Muscle layer of colon (tissue), 2 donors: ENCODE measurements around the gene AFAP1L1.

Experiments used
- H3K27ac ChIP-seq: one replicate; pipeline ENCODE4 v1.7.0; 2013; ENCODE audit warnings: low read depth, mild to moderate bottlenecking, low read length, moderate library complexity
- H3K27me3 ChIP-seq, 2 donors: one replicate each; pipeline ENCODE4 v1.7.0; 2013; ENCODE audit warnings: low read length in 2 of 2, mild to moderate bottlenecking in 2 of 2; ENCODE audit not compliant: insufficient read depth in 2 of 2, control insufficient read depth in 1 of 2
- H3K36me3 ChIP-seq: one replicate; pipeline ENCODE4 v1.7.0; 2013; ENCODE audit warnings: mild to moderate bottlenecking, low read length; ENCODE audit not compliant: insufficient read depth
- H3K4me1 ChIP-seq: one replicate; pipeline ENCODE4 v1.7.0; 2013; ENCODE audit warnings: mild to moderate bottlenecking, low read length; ENCODE audit not compliant: insufficient read depth
- H3K4me3 ChIP-seq, 2 donors: one replicate each; pipeline ENCODE4 v1.7.0; 2013; ENCODE audit warnings: low read length in 2 of 2, low read depth in 1 of 2, mild to moderate bottlenecking in 1 of 2, moderate library complexity in 1 of 2
- H3K9ac ChIP-seq: one replicate; pipeline ENCODE4 v1.7.0; 2013; ENCODE audit warnings: low read length
- H3K9me3 ChIP-seq: one replicate; pipeline ENCODE4 v1.7.0; 2013; ENCODE audit warnings: mild to moderate bottlenecking, low read length
- donor health status: abdominal sarcoma.
- donor health status: Adenocarcinoma of cecum.

Gene AFAP1L1

GRCh38 chr5:149370878-149371277 lies 99.2 kb downstream of the AFAP1L1 start:
- no peaks in the 10 kb centered on the region for H3K9me3 ChIP-seq
- H3K4me3 ChIP-seq = no peak overlapping the region
- H3K9ac ChIP-seq = no peak overlapping the region
- peaks cover 35% of the 10 kb centered on the region for H3K4me1 ChIP-seq
- no peaks in the 10 kb centered on the region for H3K36me3 ChIP-seq
- H3K27ac ChIP-seq = no peak overlapping the region
- no peaks in the 10 kb centered on the region for H3K27me3 ChIP-seq

- peaks cover 35% of the 10 kb centered on the region for H3K4me1 ChIP-seq
- H3K27ac ChIP-seq = peak overlapping the region; percentile 50
Observed at GRCh38 chr5:149371296-149371962, 99.8 kb downstream of the AFAP1L1 start.

GRCh38 chr5:149372076-149372795 lies 100.6 kb downstream of the AFAP1L1 start:
- H3K27ac ChIP-seq = peak overlapping the region; percentile 50
- H3K36me3 ChIP-seq = no peaks in the 10 kb centered on the region
- H3K27me3 ChIP-seq = no peaks in the 10 kb centered on the region
- no peaks in the 10 kb centered on the region for H3K9me3 ChIP-seq
- peaks cover 30% of the 10 kb centered on the region for H3K4me1 ChIP-seq
- no peak overlapping the region for H3K9ac ChIP-seq
- H3K4me3 ChIP-seq = no peak overlapping the region

More at GRCh38 chr5:149371296-149371962, 99.8 kb downstream of the AFAP1L1 start:
- H3K9me3 ChIP-seq = no peaks in the 10 kb centered on the region
- H3K36me3 ChIP-seq = no peaks in the 10 kb centered on the region
- H3K4me3 ChIP-seq = no peak overlapping the region
- no peaks in the 10 kb centered on the region for H3K27me3 ChIP-seq
- no peak overlapping the region for H3K9ac ChIP-seq

GRCh38 chr5:149372932-149373331 lies 101.3 kb downstream of the AFAP1L1 start:
- no peak overlapping the region for H3K27ac ChIP-seq
- H3K9me3 ChIP-seq = no peaks in the 10 kb centered on the region
- H3K4me1 ChIP-seq = peaks cover 23% of the 10 kb centered on the region
- no peaks in the 10 kb centered on the region for H3K27me3 ChIP-seq
- no peak overlapping the region for H3K9ac ChIP-seq
- H3K4me3 ChIP-seq = no peak overlapping the region
- no peaks in the 10 kb centered on the region for H3K36me3 ChIP-seq

- Histone ChIP-seq H3K4me1 (peaks cover 29% of the 10 kb centered on the region), H3K27ac (no peak overlapping the region), H3K9ac (no peak overlapping the region), H3K36me3 (no peaks in the 10 kb centered on the region), H3K27me3 (no peaks in the 10 kb centered on the region), H3K4me3 (no peak overlapping the region), H3K9me3 (no peaks in the 10 kb centered on the region)
Observed at GRCh38 chr5:149374303-149374702, 102.6 kb downstream of the AFAP1L1 start.

GRCh38 chr5:149374801-149375200 lies 103.1 kb downstream of the AFAP1L1 start:
- Histone ChIP-seq H3K27ac (no peak overlapping the region), H3K9me3 (no peaks in the 10 kb centered on the region), H3K4me3 (no peak overlapping the region), H3K36me3 (no peaks in the 10 kb centered on the region), H3K9ac (no peak overlapping the region), H3K27me3 (no peaks in the 10 kb centered on the region), H3K4me1 (peaks cover 34% of the 10 kb centered on the region)

GRCh38 chr5:149375434-149375833 lies 103.8 kb downstream of the AFAP1L1 start:
- H3K36me3 ChIP-seq = no peaks in the 10 kb centered on the region
- H3K4me1 ChIP-seq = peaks cover 37% of the 10 kb centered on the region
- H3K9me3 ChIP-seq = no peaks in the 10 kb centered on the region
- no peak overlapping the region for H3K4me3 ChIP-seq
- H3K27me3 ChIP-seq = no peaks in the 10 kb centered on the region
- H3K27ac ChIP-seq = no peak overlapping the region
- H3K9ac ChIP-seq = no peak overlapping the region

GRCh38 chr5:149376104-149376503 lies 104.4 kb downstream of the AFAP1L1 start:
- Histone ChIP-seq H3K27me3 (no peaks in the 10 kb centered on the region), H3K36me3 (no peaks in the 10 kb centered on the region), H3K9me3 (no peaks in the 10 kb centered on the region), H3K9ac (no peak overlapping the region), H3K4me3 (no peak overlapping the region), H3K27ac (no peak overlapping the region), H3K4me1 (peaks cover 34% of the 10 kb centered on the region)

GRCh38 chr5:149376711-149377447 lies 105.2 kb downstream of the AFAP1L1 start:
- no peak overlapping the region for H3K9ac ChIP-seq
- H3K27ac ChIP-seq = no peak overlapping the region
- no peaks in the 10 kb centered on the region for H3K9me3 ChIP-seq
- H3K4me3 ChIP-seq = no peak overlapping the region
- H3K4me1 ChIP-seq = peaks cover 33% of the 10 kb centered on the region
- H3K27me3 ChIP-seq = no peaks in the 10 kb centered on the region
- H3K36me3 ChIP-seq = no peaks in the 10 kb centered on the region

- H3K27ac ChIP-seq = peak overlapping the region; percentile 98
- H3K9me3 ChIP-seq = no peaks in the 10 kb centered on the region
- no peak overlapping the region for H3K4me3 ChIP-seq
- H3K4me1 ChIP-seq = peaks cover 40% of the 10 kb centered on the region
- H3K27me3 ChIP-seq = no peaks in the 10 kb centered on the region
- H3K36me3 ChIP-seq = no peaks in the 10 kb centered on the region
- H3K9ac ChIP-seq = peak overlapping the region; percentile 44
Observed at GRCh38 chr5:149378241-149378820, 106.7 kb downstream of the AFAP1L1 start.

- Histone ChIP-seq H3K4me1 (peaks cover 46% of the 10 kb centered on the region), H3K27ac (peak within 1 kb of the TSS; percentile 98), H3K9me3 (no peaks in the 10 kb centered on the region), H3K27me3 (no peaks in the 10 kb centered on the region), H3K4me3 (no peak within 1 kb of the TSS), H3K9ac (peak within 1 kb of the TSS; percentile 44), H3K36me3 (no peaks in the 10 kb centered on the region)
Observed at GRCh38 chr5:149379177-149379761, 107.6 kb downstream of the AFAP1L1 start, which contains the start of gene IL17B. TSS of gene IL17B (minus strand) at chr5:149379292. CDS start at chr5:149379225, 67 bp downstream.
